Activated CD8-positive, alpha-beta memory T cell treated with anti-CD3 and anti-CD28 coated beads, Interleukin-2, amount 50 U/mL, for 4 hours (primary cell): Measurements from ENCODE around the gene KDM4C.

Source experiments
- DNase-seq: peaks from one replicate; pipeline ENCODE4 v3.0.0-alpha.2; 2020

KDM4C gene

DNA sequence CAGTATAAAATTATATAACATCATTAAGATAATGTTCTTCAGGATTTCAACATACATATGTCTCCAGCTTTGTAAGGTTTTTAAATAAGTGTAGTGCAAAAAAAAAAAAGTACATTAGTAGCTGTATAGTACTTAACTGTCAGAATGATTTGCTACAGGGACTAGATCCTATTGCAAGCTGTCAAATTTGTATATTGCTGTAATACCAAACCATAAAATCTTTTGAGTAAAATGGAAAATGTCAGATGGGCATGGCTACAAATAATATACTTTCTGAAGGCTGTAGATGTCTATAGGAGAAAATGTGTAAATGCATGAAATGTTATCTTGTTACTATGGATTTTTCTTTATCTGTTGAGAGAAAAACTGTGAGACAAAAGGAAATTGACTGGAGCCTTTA, 298.5 kb downstream of the KDM4C start:
- DNase-seq: no peak

DNA sequence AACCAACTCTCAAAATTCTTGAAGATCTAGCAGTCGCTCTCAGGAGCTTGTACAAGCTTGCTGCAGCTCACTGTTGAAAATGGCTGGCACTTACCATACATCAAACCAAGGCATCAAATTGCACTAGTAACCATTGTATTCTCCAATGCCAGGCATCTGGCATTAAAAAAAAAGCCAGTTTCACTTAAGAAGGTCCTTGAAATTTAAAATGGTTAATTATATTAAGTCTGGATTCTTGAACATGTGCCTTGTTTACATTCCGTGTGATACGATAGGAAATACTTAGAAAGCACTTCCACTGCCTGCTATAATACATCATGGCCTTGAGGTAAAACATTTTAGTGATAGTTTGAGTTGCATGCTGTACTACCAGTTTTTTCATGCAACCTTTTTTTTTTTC, 300.7 kb downstream of the KDM4C start:
- no peak for DNase-seq

DNA sequence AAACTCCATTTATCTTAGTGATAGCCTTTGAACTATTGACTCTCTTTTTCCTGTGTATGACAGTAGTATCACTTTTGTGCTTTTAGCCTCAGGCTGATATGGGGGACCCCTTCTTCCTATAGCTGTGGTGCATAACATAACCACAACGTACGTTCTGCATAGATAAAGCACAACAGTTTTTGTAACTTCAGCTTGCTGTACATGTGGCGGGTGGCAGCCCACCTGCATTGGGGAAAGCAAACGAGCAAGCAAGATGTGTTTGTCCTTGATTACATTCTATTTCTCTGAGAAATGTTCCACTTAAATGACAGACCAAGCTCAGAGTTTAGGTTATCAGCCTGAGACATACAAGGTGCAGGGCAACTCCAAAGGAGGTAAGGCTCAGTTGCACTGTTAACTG, 309.4 kb downstream of the KDM4C start:
- no peak for DNase-seq

GRCh38 chr9:7071916-7072315, 314.1 kb downstream of the KDM4C start:
- DNase-seq: no peak

DNA sequence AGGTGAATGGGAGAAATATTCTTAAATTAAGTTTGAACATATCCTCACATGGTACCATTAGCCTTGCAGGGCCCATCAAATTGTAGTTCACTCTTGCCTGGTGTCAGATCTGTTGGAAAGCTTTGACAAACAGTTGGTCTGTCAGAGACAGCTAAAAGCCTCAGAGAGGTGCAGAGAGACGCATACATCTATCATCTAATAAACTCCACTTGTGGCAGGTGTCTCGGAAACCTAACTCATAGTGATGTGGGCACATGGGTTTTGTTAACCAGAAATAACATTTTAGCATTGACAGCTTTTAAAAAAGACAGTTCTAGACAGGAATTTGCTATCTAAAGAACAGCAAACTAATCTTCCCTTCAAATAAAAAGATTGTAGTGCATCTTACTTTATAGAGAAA, 315.9 kb downstream of the KDM4C start:
- no peak for DNase-seq

GRCh38 chr9:7075154-7075553, 317.4 kb downstream of the KDM4C start:
- DNase-seq: no peak

DNA sequence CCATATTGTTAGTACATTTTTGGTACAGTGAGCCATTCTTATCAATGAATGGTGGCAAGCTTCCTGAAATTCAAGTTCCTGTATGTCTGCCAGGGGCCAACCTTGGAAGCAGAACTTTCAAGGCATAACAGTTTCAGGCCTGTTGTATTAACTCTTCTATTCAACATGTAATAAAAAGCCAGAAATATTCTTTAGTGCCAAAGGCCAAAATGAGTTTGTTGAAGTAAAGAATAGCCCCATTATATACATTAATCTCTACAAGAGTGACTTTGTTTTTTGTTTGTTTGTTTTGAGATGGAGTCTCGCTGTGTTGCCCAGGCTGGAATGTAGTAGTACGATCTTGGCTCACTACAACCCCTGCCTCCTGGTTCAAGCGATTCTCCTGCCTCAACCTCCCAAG, 321.3 kb downstream of the KDM4C start:
- DNase-seq: no peak

DNA sequence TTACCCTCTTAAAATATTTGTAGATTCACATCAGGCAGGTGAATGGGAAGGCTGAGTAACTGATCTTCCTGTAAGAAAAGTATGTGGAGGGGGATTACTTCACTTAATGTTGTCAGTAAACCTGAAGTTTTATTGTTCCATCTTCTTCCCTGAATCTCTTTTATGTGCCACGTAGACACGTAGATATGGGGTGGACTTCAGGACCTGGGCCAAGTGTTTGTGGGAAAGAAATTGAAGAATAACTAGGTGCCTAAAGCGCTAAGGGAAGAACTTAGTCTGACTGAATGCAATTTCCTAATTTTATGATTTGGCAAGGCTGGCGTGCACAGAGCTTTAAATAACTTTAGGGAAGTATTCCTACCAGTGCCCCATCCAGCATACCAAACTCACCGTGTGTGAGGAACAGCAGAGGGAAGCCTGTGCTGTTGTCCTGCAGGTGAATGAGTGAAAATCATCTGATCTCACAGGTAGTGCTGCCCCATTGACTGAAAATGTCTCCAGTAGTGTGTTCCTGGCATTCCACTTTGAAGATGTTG, 323.4 kb downstream of the KDM4C start:
- DNase-seq: no peak

DNA sequence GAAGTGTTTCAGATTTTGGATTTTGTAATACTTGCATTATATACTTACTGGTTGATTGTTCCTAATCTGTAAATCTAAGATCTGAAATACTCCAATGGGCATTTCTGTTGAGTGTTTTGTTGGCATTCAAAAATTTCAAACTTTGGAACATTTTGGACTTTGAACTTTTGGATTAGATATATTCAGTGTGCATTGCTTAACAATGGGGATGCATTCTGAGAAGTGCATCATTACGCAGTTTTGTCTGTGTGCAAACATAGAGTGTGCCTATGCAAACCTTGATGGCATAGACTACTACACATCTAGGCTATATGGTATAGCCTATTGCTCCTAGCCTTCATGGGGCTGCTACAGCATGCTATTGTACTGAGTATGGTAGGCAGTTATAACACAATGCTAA, 325.4 kb downstream of the KDM4C start:
- DNase-seq: no peak

DNA sequence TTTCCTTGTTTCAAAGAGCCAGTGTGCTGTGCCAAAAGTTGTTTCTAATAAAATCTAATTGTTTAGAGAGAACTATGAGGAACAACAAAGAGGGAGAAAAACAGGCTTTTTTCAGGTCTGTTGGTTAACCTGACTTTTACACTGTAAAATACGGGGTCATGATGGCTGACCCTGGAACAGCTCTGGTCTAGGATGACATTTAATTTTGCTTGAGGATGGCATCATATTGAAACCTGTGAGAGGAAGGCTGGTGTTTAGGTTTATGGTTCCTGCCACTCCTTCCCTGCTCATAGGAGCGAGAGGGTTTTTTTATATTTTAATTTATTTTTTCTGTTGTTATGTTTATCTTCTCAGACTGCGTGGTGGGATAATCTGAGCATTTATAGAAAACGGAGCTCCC, 327.6 kb downstream of the KDM4C start:
- no peak for DNase-seq

DNA sequence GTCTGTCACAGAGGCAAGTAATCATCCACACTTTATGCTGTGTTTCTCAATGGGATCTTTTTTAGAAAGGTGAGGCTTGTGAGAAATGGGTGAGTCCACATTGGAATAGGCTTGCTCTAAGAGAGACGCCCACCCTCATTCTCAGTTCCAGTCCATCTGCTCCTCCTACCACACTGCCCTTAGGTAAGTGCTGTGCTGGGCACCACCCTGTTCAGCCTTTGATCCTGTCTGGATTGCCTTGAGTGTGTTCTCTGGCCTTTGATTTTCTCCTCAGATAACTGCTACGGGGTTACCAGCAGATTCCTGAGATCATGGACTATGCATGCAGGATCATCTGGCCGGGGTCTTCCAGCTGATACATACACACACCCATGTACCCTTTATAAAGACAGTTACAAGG, 328.6 kb downstream of the KDM4C start:
- DNase-seq: no peak

GRCh38 chr9:7088611-7089010, 330.8 kb downstream of the KDM4C start:
- DNase-seq: no peak

DNA sequence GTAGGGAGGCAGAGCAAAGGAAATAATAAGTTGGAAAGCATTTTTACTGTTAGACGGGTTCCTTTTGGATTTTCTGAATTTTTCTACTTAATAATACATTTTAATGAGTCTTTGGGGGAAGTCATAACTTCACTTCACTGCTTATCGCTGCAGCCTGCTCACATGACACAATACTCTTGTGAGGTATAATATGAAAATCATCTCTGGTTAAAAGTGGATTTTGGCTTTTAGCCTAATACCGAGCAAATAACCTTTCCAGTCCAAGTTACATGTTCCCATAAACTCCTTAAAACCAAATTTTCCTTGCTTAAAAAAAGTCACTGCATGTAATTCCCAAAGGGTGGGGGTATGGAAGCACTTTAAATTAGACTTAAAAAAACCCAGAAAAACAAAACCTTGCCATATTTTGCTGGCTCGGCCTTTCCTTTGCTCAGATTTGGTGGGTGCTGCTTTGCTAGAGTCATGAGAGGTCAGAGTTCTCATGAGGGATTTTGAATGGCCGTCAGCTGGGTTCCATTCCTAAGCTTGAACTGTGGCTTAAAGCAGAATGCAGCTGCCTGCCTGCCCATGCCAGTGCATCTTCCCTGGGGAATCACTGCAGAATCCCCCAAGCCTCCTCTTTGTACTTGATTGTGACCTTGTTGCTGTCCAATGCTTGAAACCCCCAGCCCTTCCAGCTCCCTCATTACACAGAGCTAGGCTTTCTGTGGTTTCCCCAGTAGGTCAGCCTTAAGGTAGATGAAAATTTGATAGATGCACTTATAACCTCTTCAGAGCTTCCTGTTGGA, 331.8 kb downstream of the KDM4C start:
- no peak for DNase-seq

DNA sequence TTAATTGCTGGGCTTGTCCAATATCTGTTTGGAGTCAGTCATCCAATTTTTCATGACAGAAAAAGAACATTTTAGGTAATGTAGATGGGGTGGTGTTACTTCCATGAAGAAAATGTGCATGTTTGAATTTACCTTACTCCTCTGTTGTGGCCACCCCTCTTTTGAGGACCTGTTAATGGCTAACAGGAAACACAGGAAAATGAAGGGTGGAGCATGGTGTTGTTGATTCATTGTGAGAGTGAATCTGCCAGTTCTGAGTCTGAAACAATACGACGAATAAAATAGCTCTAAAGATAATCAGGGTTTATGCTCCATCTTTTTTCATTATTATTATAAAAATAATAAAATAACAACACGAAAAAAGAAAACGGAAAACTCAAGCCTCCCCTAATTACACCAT, 335.3 kb downstream of the KDM4C start:
- no peak for DNase-seq

DNA sequence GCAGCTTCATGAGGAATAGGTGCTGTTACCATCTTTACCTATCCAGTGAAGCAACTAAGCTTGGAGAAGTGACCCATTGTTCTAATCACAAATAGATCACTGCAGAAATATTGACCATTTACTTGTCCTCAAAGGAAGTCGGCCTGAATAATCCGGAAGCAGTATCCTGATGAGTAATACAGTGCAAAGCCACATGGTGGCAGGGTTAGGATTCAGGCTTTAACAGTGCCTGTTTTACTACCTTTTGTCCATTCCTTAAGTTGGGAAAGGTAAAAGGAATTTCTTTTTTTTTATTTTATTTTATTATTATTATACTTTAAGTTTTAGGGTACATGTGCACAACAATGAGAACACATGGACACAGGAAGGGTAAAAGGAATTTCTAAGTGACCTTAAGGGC, 336.3 kb downstream of the KDM4C start:
- DNase-seq: no peak

GRCh38 chr9:7094576-7094975, 336.8 kb downstream of the KDM4C start:
- DNase-seq: no peak

DNA sequence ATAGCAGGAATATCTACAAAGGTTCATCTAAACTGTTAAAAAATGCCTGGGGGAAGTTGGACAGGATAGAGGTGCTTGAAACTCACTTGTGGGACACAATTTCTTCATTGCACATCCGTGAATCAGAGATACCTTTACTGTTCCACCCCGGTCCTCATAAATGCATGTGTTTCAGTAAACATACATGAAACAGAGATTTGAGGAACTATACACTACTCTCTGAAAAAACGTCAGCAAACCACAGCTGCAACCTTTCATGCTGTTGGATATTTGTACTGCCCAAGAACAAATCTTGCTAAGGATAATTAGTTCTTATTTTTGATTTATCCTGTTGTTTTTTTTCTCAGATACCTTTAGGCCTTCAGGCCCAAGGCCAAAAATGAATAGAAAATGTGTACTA, 337.3 kb downstream of the KDM4C start:
- DNase-seq: no peak

DNA sequence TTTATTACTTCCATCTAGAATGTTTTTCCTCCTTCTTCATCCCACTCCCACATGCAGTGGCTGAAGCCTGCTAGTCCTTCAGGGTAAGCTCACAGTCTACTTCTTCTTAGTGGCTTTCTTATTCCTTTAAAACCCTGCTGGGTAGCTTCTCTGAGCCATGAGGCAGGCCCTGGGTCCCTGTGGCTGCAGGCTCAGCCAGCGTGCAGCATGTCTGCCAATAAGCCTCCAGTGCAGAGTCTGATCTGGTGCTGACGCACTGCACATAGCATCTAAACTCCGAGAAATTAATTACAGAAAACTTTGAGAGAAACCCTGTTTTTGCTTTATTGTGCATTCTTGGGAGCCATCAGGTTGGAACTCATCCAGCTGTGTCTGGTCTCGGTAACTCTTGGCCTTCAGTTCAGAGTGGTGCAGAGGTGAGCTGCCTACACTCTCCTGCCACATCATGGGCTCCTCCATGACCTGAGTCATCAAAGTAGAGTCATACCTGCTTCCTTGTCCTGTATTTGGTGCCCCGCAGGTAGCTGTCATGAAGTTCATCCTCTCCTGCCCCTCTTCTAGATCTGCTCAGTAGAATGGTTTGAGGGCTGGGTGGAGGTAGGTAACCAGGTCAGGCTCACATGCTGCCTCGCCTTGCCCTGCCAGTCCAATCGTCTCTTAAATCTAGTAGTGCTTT, 339.4 kb downstream of the KDM4C start:
- DNase-seq: no peak

- DNase-seq: no peak
Measured at GRCh38 chr9:7097785-7098752, 340.3 kb downstream of the KDM4C start.

DNA sequence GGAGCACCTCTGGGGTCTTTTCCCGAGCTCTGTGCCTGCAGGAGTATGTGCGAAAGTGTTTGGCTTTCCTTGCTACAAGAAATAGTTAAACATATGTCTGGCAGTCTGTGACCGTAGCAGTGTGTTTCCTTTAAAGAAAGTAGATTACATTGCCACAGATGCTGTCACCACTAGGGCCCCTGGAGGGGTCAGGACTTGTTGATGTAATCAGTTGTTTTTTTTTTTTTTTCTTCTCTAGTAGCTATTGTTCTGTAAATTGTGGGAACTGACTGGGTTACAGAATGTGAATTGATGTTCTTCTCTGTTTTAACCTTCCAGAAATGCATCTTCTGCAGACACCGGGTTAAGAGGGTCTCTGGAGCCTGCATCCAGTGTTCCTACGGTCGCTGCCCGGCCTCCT, 345.6 kb downstream of the KDM4C start:
- no peak for DNase-seq

- DNase-seq: no peak
Measured at GRCh38 chr9:7103771-7104170, 346.0 kb downstream of the KDM4C start.

DNA sequence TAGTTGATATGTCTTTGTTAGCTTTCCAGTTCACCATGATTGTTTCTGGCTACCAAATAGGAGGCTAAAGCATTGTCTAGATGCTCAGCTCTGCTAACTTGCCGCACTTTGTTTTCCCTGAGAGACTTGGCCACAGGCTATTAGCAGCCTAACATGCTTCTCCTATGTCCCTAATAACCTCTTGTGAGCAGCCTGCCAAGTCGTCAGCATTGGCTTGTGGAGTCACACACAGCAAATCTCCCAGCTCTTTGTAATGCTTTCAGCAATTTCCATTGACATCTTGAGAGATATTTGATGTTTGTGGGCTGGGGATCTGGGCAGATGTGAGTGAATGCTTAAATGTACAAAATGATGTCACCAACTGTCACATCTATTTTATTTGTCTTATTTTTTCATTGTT, 346.9 kb downstream of the KDM4C start:
- no peak for DNase-seq

GRCh38 chr9:7105095-7105494, 347.3 kb downstream of the KDM4C start:
- DNase-seq: no peak
